ENCODE data around the gene FHOD3. TPM values are rescaled to one million over a fixed set of nuclear protein-coding genes. Genes with fewer than 3 reads are reported as not detected.

Gene FHOD3
- total and polyA plus RNA-seq, 2 of the 4 experiments (the other 2 are of a cell fraction), result 14.6 to 16.0 TPM

DNA sequence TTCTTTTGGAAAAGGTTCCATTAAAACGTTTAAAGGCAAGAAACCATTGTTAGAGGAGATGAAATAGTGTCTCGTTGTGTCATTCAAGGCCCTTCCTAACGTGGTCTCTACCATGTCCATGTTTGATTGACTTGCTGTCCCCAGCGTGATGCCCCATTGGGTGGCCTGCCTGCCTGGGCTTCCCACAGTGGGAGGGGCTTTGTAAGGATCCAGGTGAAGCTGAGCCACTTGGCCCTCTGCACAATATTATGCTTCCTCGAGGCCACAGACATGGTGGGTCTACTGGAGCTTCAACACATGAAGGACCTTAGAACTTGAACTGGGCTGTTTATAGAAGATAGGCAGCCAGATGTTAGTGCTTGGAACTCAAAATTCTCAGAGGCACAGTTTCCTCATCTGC is 235.3 kb downstream of the FHOD3 start:
- no peaks in the 10 kb centered on the region for H3K36me3 ChIP-seq (ENCODE audit: control insufficient read depth, insufficient read depth, low read length)
- WGBS, 2 experiments (ENCODE audit: extremely low coverage in 2 of 2, insufficient read length in 1 of 2), result no CpG with 5 or more reads among the region's 5 CpGs
- no peak overlapping the region for H2AFZ ChIP-seq (replicated peaks; ENCODE audit: low read length, poor library complexity)
- no peaks in the 10 kb centered on the region; a peak in 1 of 4 replicates for H3K79me1 ChIP-seq (ENCODE audit: low read depth in 1 of 2, low read length in 2 of 2)
- H3K9ac ChIP-seq (ENCODE audit: low read depth, low read length), result no peak overlapping the region
- TF ChIP-seq RCOR1 (IDR thresholded peaks at IDR 0.05; ENCODE audit: insufficient replicate concordance, low read length) (no peak), RAD21 (IDR thresholded peaks at IDR 0.05; ENCODE audit: low read length) (no peak), MAZ (IDR thresholded peaks at IDR 0.05; ENCODE audit: borderline replicate concordance, low read depth, low read length) (no peak), POLR2A (IDR thresholded peaks at IDR 0.05; ENCODE audit: low read depth, low read length) (no peak), CHD1 (IDR thresholded peaks at IDR 0.05; ENCODE audit: low read depth, low read length) (no peak), BHLHE40 (IDR thresholded peaks at IDR 0.05; ENCODE audit: low read depth, low read length) (no peak), CEBPB (IDR thresholded peaks at IDR 0.05; ENCODE audit: low read depth, low read length) (no peak), FOS (IDR thresholded peaks at IDR 0.05; ENCODE audit: low read depth, low read length) (no peak), MAFK (IDR thresholded peaks at IDR 0.05; ENCODE audit: low read depth, low read length) (no peak), RFX5 (IDR thresholded peaks at IDR 0.05; ENCODE audit: low read depth, low read length) (no peak), NFE2L2 (IDR thresholded peaks at IDR 0.05; ENCODE audit: low read depth, low read length) (no peak), SMC3 (IDR thresholded peaks at IDR 0.05; ENCODE audit: low read depth, low read length) (no peak), MXI1 (IDR thresholded peaks at IDR 0.05; ENCODE audit: borderline replicate concordance, low read depth, low read length) (no peak)
- TF ChIP-seq, protein P1, sequence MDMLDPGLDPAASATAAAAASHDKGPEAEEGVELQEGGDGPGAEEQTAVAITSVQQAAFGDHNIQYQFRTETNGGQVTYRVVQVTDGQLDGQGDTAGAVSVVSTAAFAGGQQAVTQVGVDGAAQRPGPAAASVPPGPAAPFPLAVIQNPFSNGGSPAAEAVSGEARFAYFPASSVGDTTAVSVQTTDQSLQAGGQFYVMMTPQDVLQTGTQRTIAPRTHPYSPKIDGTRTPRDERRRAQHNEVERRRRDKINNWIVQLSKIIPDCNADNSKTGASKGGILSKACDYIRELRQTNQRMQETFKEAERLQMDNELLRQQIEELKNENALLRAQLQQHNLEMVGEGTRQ (IDR thresholded peaks at IDR 0.05; ENCODE audit: low read depth, low read length), result no peak
- TF ChIP-seq, protein P2, sequence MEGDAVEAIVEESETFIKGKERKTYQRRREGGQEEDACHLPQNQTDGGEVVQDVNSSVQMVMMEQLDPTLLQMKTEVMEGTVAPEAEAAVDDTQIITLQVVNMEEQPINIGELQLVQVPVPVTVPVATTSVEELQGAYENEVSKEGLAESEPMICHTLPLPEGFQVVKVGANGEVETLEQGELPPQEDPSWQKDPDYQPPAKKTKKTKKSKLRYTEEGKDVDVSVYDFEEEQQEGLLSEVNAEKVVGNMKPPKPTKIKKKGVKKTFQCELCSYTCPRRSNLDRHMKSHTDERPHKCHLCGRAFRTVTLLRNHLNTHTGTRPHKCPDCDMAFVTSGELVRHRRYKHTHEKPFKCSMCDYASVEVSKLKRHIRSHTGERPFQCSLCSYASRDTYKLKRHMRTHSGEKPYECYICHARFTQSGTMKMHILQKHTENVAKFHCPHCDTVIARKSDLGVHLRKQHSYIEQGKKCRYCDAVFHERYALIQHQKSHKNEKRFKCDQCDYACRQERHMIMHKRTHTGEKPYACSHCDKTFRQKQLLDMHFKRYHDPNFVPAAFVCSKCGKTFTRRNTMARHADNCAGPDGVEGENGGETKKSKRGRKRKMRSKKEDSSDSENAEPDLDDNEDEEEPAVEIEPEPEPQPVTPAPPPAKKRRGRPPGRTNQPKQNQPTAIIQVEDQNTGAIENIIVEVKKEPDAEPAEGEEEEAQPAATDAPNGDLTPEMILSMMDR (conservative IDR thresholded peaks at IDR 0.05; ENCODE audit: low read depth, low read length), result no peak
- TF ChIP-seq, protein P3, sequence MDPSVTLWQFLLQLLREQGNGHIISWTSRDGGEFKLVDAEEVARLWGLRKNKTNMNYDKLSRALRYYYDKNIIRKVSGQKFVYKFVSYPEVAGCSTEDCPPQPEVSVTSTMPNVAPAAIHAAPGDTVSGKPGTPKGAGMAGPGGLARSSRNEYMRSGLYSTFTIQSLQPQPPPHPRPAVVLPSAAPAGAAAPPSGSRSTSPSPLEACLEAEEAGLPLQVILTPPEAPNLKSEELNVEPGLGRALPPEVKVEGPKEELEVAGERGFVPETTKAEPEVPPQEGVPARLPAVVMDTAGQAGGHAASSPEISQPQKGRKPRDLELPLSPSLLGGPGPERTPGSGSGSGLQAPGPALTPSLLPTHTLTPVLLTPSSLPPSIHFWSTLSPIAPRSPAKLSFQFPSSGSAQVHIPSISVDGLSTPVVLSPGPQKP (IDR thresholded peaks at IDR 0.05; ENCODE audit: borderline replicate concordance, low read depth, low read length), result no peak
- H2BK20ac ChIP-seq (ENCODE audit: low read depth, low read length), result no peak overlapping the region
- POLR2A ChIA-PET (ENCODE audit: unreplicated experiment), result no interaction called here
- no TSS peak for BruUV-seq (replicated peaks)
- ATAC-seq (ENCODE audit: low read depth), result no peak
- intact Hi-C loops (cut with micrococcal nuclease) (no loop called here), dilution Hi-C loops (cut with HindIII; ENCODE audit: low sequenced_read_pairs, unreplicated experiment) (no loop called here), in situ Hi-C loops (cut with MboI; ENCODE audit: low sequenced_read_pairs) (no loop called here)
- DNase-seq, result no peak
- no peak overlapping the region for H3K56ac ChIP-seq (ENCODE audit: extremely low read depth, insufficient read depth, low read length)
- CTCF ChIA-PET, result interaction anchor here (0.6 to 0.7 kb wide), 2 partner anchors 9 to 61 kb away, joined by 3 read pairs; no protein-coding TSS in a partner anchor
- no peak overlapping the region for H3K18ac ChIP-seq (ENCODE audit: low read depth, low read length)
- no peak overlapping the region for H4K5ac ChIP-seq (ENCODE audit: low read depth, low read length)
- no peak overlapping the region for H2AK5ac ChIP-seq (ENCODE audit: low read depth, low read length)
- H3K4ac ChIP-seq (ENCODE audit: low read depth, low read length), result no peak overlapping the region
- H3K27me3 ChIP-seq (ENCODE audit: control insufficient read depth, insufficient read depth, low read length), result no peaks in the 10 kb centered on the region
- no peak overlapping the region for H2BK15ac ChIP-seq (ENCODE audit: low read depth, low read length)
- H3K23ac ChIP-seq (ENCODE audit: low read depth, low read length), result no peak overlapping the region
- H4K20me1 ChIP-seq (ENCODE audit: insufficient read depth, low read length), result no peaks in the 10 kb centered on the region
- no peak overlapping the region for H2BK120ac ChIP-seq (ENCODE audit: low read depth, low read length)
- no peak overlapping the region for H4K8ac ChIP-seq (ENCODE audit: low read depth in 2 of 2, low read length in 2 of 2)
- peaks cover 2% of the 10 kb centered on the region for H3K9me1 ChIP-seq (ENCODE audit: insufficient read depth, low read length)
- H3K9me3 ChIP-seq (ENCODE audit: control insufficient read depth, insufficient read depth, low read length), result no peaks in the 10 kb centered on the region
- H4K91ac ChIP-seq (ENCODE audit: insufficient read depth, low read depth, low read length), result no peak overlapping the region
- 0 out of 2 replicates have a peak, but pooled peaks cover 1% of the 10 kb centered on the region for H3K4me1 ChIP-seq (ENCODE audit: control insufficient read depth, insufficient read depth, low read length)
- no peak overlapping the region for H3K4me2 ChIP-seq (ENCODE audit: low read depth, low read length)
- no peak overlapping the region for H2BK5ac ChIP-seq (ENCODE audit: low read depth, low read length, poor library complexity, severe bottlenecking)
- no peak overlapping the region for H3K4me3 ChIP-seq (ENCODE audit: insufficient read depth, low read depth, low read length)
- no peak overlapping the region for H3K27ac ChIP-seq (ENCODE audit: insufficient read depth, low read length)
- no peak overlapping the region for H3K14ac ChIP-seq (replicated peaks; ENCODE audit: low read depth, low read length)
- no peak overlapping the region for H2AK9ac ChIP-seq (replicated peaks; ENCODE audit: low read depth, low read length, poor library complexity)

Data from IMR-90 (cell line).